K562 (cell line): ENCODE data around the gene AMH. TPM values are rescaled to one million over a fixed set of nuclear protein-coding genes. Genes with fewer than 3 reads are reported as not detected.

Experiments used
- ATAC-seq: fragments of 200-7000 bp; cut with Tn5 transposase; 3 replicates; pipeline ENCODE4 v1.9.1; 2020; ENCODE audit warnings: moderate library complexity
- BruUV-seq: library from RNA; stranded (reverse); fragments of 400-500 nt; replicated peaks from 2 replicates; lab custom pipeline; 2021; lab: Mats Ljungman, UMichigan
- CTCF ChIA-PET: fragments of 300-600 bp; formaldehyde crosslinking; extraction: SDS; loops from one replicate; lab custom pipeline; 2021; ENCODE audit warnings: low intra/inter-chr PET ratio; lab: Yijun Ruan, JAX
- POLR2A ChIA-PET: fragments of 300-600, 350-650 bp; sonication (Branson Sonifier 250); formaldehyde crosslinking; extraction: SDS; loops from one replicate; lab custom pipeline; 2021; ENCODE audit warnings: antibody characterized with exemption, inconsistent platforms; lab: Yijun Ruan, JAX
- DNase-seq, 4 experiments: peaks; one replicate each; pipeline versions ENCODE4 v3.0.0 to v3.0.0-alpha.2; 2011 to 2018; ENCODE audit warnings: low spot score in 3 of 4, mixed read lengths in 3 of 4; ENCODE audit errors: extremely low read depth in 1 of 4
- FAIRE-seq: peaks from 2 replicates; lab custom pipeline; 2011; peaks lifted over from hg19 to GRCh38; lab: Jason Lieb, UNC
- H2AFZ ChIP-seq: 2 replicates; pipeline ENCODE4 v1.6.0; 2011; ENCODE audit warnings: low read depth, low read length, control low read depth, inconsistent platforms
- H3K27ac ChIP-seq: fragments of 200-600 bp; 3 replicates; pipeline ENCODE4 v1.8.0; 2011; ENCODE audit warnings: low read depth, mild to moderate bottlenecking, control low read depth, inconsistent platforms, low read length, moderate library complexity, mixed read lengths; ENCODE audit errors: extremely low read depth
- H3K27me3 ChIP-seq, 2 experiments: fragments of 300-600 bp in 1 of 2; 2 replicates in 1 of 2; 3 replicates in 1 of 2; pipeline versions ENCODE4 v1.6.0 to v1.8.0; 2011; ENCODE audit warnings: inconsistent platforms in 2 of 2, low read length in 2 of 2, mild to moderate bottlenecking in 1 of 2, mixed read lengths in 1 of 2, moderate library complexity in 1 of 2; ENCODE audit not compliant: control insufficient read depth in 2 of 2, insufficient read depth in 2 of 2
- H3K36me3 ChIP-seq: fragments of 300-600 bp; 3 replicates; pipeline ENCODE4 v1.8.0; 2011; ENCODE audit warnings: mild to moderate bottlenecking, low read length, inconsistent platforms; ENCODE audit not compliant: control insufficient read depth, insufficient read depth
- H3K4me1 ChIP-seq, 2 experiments: fragments of 200-600 bp in 1 of 2; replicated peaks in 1 of 2; 2 replicates in 1 of 2; 3 replicates in 1 of 2; pipeline versions ENCODE4 v1.5.1 to v1.8.0; 2011; ENCODE audit warnings: inconsistent platforms in 2 of 2, low read length in 2 of 2, mild to moderate bottlenecking in 1 of 2, mixed read lengths in 1 of 2, moderate library complexity in 1 of 2; ENCODE audit not compliant: control insufficient read depth in 2 of 2, insufficient read depth in 2 of 2
- H3K4me2 ChIP-seq: 2 replicates; pipeline ENCODE4 v1.6.1; 2011; ENCODE audit warnings: low read length, control low read depth, inconsistent platforms, mixed read lengths; ENCODE audit not compliant: insufficient read depth
- H3K4me3 ChIP-seq: fragments of 200-600 bp; sonication (generic), shearing (Covaris generic); 2 replicates; pipeline ENCODE4 v1.5.1; 2016; ENCODE audit warnings: control low read depth, inconsistent platforms
- H3K79me2 ChIP-seq: fragments of 200-600 bp; 3 replicates; pipeline ENCODE4 v1.8.0; 2011; ENCODE audit warnings: low read length, inconsistent platforms; ENCODE audit not compliant: control insufficient read depth, insufficient read depth
- H3K9ac ChIP-seq, 2 experiments: 2 replicates each; pipeline versions ENCODE4 v1.6.0 to v1.6.1; 2011; ENCODE audit warnings: low read depth in 2 of 2, low read length in 2 of 2, control low read depth in 1 of 2, inconsistent platforms in 1 of 2, mild to moderate bottlenecking in 1 of 2, mixed read lengths in 1 of 2; ENCODE audit not compliant: insufficient read depth in 1 of 2
- H3K9me1 ChIP-seq: one replicate; pipeline ENCODE4 v1.6.0; 2011; ENCODE audit warnings: inconsistent platforms, mild to moderate bottlenecking, low read length, moderate library complexity; ENCODE audit not compliant: control insufficient read depth, insufficient read depth
- H3K9me3 ChIP-seq: replicated peaks from 2 replicates; pipeline ENCODE4 v1.5.1; 2011; ENCODE audit warnings: low read depth, low read length, inconsistent platforms; ENCODE audit not compliant: control insufficient read depth, insufficient read depth
- H4K20me1 ChIP-seq: replicated peaks from 2 replicates; pipeline ENCODE4 v1.6.1; 2011; ENCODE audit warnings: low read length, inconsistent platforms, mixed read lengths; ENCODE audit not compliant: control insufficient read depth, insufficient read depth
- ATF4 ChIP-seq: fragments of 450-650 bp; formaldehyde crosslinking; IDR thresholded peaks from 2 replicates; pipeline ENCODE4 v1.4.0; 2022; ENCODE audit warnings: mild to moderate bottlenecking, moderate library complexity
- BHLHE40 ChIP-seq: IDR thresholded peaks from 2 replicates; pipeline ENCODE4 v1.6.1; 2011; ENCODE audit warnings: low read length, improper control_type of control experiment
- CHCHD3 ChIP-seq: fragments of 250-450 bp; sonication (Bioruptor Pico); IDR thresholded peaks from 2 replicates; pipeline ENCODE4 v2.1.2; 2022; ENCODE audit warnings: mild to moderate bottlenecking
- HBP1 ChIP-seq: fragments of 450-650 bp; formaldehyde crosslinking; IDR thresholded peaks from 2 replicates; pipeline ENCODE4 v1.4.0; 2022; ENCODE audit warnings: missing genetic modification characterization
- HDAC2 ChIP-seq: fragments of 450-650 bp; IDR thresholded peaks from 2 replicates; pipeline ENCODE4 v1.6.1; 2016; ENCODE audit warnings: mild to moderate bottlenecking
- MCM2 ChIP-seq: fragments of 450-650 bp; IDR thresholded peaks from 2 replicates; pipeline ENCODE4 v1.6.1; 2017; ENCODE audit warnings: low read depth, mild to moderate bottlenecking
- NUFIP1 ChIP-seq: fragments of 450-650 bp; IDR thresholded peaks from 2 replicates; pipeline ENCODE4 v1.6.1; 2018; ENCODE audit not compliant: partially characterized antibody
- POLR2G ChIP-seq: fragments of 200-400 bp; formaldehyde crosslinking; IDR thresholded peaks from 2 replicates; pipeline ENCODE4 v1.6.1; 2017; ENCODE audit warnings: low read depth, mild to moderate bottlenecking, antibody characterized with exemption, low read length, moderate library complexity
- RFX5 ChIP-seq: IDR thresholded peaks from 2 replicates; pipeline ENCODE4 v1.6.1; 2011; ENCODE audit warnings: low read depth, mild to moderate bottlenecking, improper control_type of control experiment, low read length
- SLC30A9 ChIP-seq: fragments of 250-450 bp; sonication (Bioruptor Pico); IDR thresholded peaks from 2 replicates; pipeline ENCODE4 v1.8.0; 2022; ENCODE audit warnings: mild to moderate bottlenecking, moderate library complexity
- SMAD4 ChIP-seq: fragments of 250-450 bp; sonication (Bioruptor Pico); conservative IDR thresholded peaks from 2 replicates; pipeline ENCODE4 v1.8.0; 2021; ENCODE audit warnings: inconsistent platforms, mild to moderate bottlenecking, moderate library complexity
- SREBF2 ChIP-seq: sonication (generic); formaldehyde crosslinking; IDR thresholded peaks from 2 replicates; pipeline ENCODE4 v1.4.0; 2020; ENCODE audit warnings: mild to moderate bottlenecking, missing genetic modification reagents
- SRSF7 ChIP-seq: fragments of 200-400 bp; formaldehyde crosslinking; optimal IDR thresholded peaks from 2 replicates; pipeline ENCODE3; 2017; ENCODE audit warnings: mild to moderate bottlenecking, low read depth, low read length
- SUPT5H ChIP-seq: fragments of 450-650 bp; IDR thresholded peaks from 2 replicates; pipeline ENCODE4 v1.6.1; 2016
- TAF9B ChIP-seq: fragments of 450-650 bp; IDR thresholded peaks from 2 replicates; pipeline ENCODE4 v1.6.1; 2018; ENCODE audit warnings: mild to moderate bottlenecking; ENCODE audit not compliant: partially characterized antibody
- TCF3 ChIP-seq: sonication (generic); formaldehyde crosslinking; IDR thresholded peaks from 2 replicates; pipeline ENCODE4 v1.4.0; 2020; ENCODE audit warnings: mild to moderate bottlenecking, missing genetic modification reagents
- USF1 ChIP-seq: sonication (generic); formaldehyde crosslinking; IDR thresholded peaks from 2 replicates; pipeline ENCODE4 v1.9.0; 2022; ENCODE audit warnings: mild to moderate bottlenecking, missing genetic modification reagents
- ZBTB1 ChIP-seq: sonication (generic); formaldehyde crosslinking; IDR thresholded peaks from 2 replicates; pipeline ENCODE4 v1.8.1; 2023; ENCODE audit warnings: missing genetic modification reagents, low read depth, mild to moderate bottlenecking, borderline replicate concordance
- ZNF431 ChIP-seq: sonication (generic); formaldehyde crosslinking; IDR thresholded peaks from 2 replicates; pipeline ENCODE4 v1.8.0; 2022; ENCODE audit warnings: mild to moderate bottlenecking, missing genetic modification reagents
- WGBS: fragments of 100-300 bp; shearing (Covaris generic); methylation state at CpG from one replicate; pipeline ENCODE4 v1.1.6; 2016; ENCODE audit warnings: low coverage, mixed read lengths; ENCODE audit not compliant: insufficient coverage; ENCODE audit errors: missing lambda C conversion rate; 5-methylcytosine and 5-hydroxymethylcytosine counted together
- in situ Hi-C: fragments of 300-500 bp; cut with MboI; formaldehyde crosslinking; loops from 4 replicates; pipeline ENCODE4 v1.15.0; 2018; ENCODE audit warnings: inconsistent platforms, mixed read lengths
- intact Hi-C: fragments of 100-400 bp; cut with micrococcal nuclease; formaldehyde crosslinking; loops from 2 replicates; pipeline ENCODE4 v1.14.2; 2022
- polyA plus RNA-seq, 8 experiments: library from polyadenylated mRNA; depleted of rRNA in 4 of 8; stranded (reverse) in 5 of 8; unstranded in 3 of 8; fragments of >200 nt; fragmentation: Nextera tagmentation in 2 of 8; fragmentation: Illumina TruSeq in 1 of 8; extraction: Ambion mirVana in 2 of 8; extraction: Trizol in 1 of 8; gene quantifications; 2 replicates each; pipeline versions ENCODE4 v1.2.1 to v1.2.3, GENCODE V29; 2011 to 2014; ENCODE audit warnings: inconsistent platforms in 1 of 8, missing spikeins in 1 of 8
- total RNA-seq, 7 experiments: library from RNA; depleted of rRNA in 6 of 7; stranded (reverse); fragments of >200 nt in 6 of 7; fragmentation: Illumina TruSeq in 2 of 7; extraction: Trizol in 2 of 7; gene quantifications; 2 replicates each; pipeline versions ENCODE4 v1.2.1 to v1.2.3, GENCODE V29; 2011 to 2021; ENCODE audit warnings: low replicate concordance in 1 of 7

AMH gene
- total and polyA plus RNA-seq, 9 of the 15 experiments (the other 6 are each of a cell fraction or from before 2014, with no cell fraction given) = 0.29 to 27.4 (median 2.6) TPM; not detected in 2

- TF ChIP-seq SREBF2 (CRISPR knock-in tag) (no peak), ZBTB1 (no peak), POLR2G (peak; percentile 59; the same call in 1 of the 2 replicates), ATF4 (CRISPR knock-in tag) (no peak), TAF9B (no peak), BHLHE40 (peak; percentile 83), MCM2 (no peak), SLC30A9 (CRISPR knock-in tag) (no peak)
Measured at GRCh38 chr19:2207991-2208860, 40.9 kb upstream of the AMH start (continued).

GRCh38 chr19:2208975-2209374 is 40.1 kb upstream of the AMH start:
- WGBS = 97% methylated on average over 10 of the region's 10 CpGs
- H3K9me1 ChIP-seq = no peaks in the 10 kb centered on the region
- FAIRE-seq (no peak), ATAC-seq (no peak), DNase-seq (no peak)
- in situ Hi-C loops = no loop called here
- 0 out of 2 replicates have a peak, but pooled peaks cover 9% of the 10 kb centered on the region for H4K20me1 ChIP-seq
- peaks cover 94% of the 10 kb centered on the region; the same call in 2 of the 3 replicates for H3K36me3 ChIP-seq
- no peak overlapping the region for H3K4me3 ChIP-seq
- ChIA-PET POLR2A (interaction anchor here (0.7 kb wide), 1 partner anchor 14 kb away, joined by 6 read pairs; no protein-coding TSS in a partner anchor), CTCF (no interaction called here)
- peaks cover 0 to 59% of the 10 kb centered on the region in 2 experiments; a peak in 3 of 5 replicates for H3K4me1 ChIP-seq
- H3K79me2 ChIP-seq = 0 out of 3 replicates have a peak, but pooled peaks cover 4% of the 10 kb centered on the region
- no peak overlapping the region for H3K4me2 ChIP-seq
- no peaks in the 10 kb centered on the region for H3K9me3 ChIP-seq
- H3K27me3 ChIP-seq = no peaks in the 10 kb centered on the region
- no TSS peak for BruUV-seq
- H3K9ac ChIP-seq = no peak overlapping the region; a peak in 1 of 4 replicates
- intact Hi-C loops = no loop called here
- H3K27ac ChIP-seq = no peak overlapping the region
- no peak overlapping the region for H2AFZ ChIP-seq
- TF ChIP-seq SRSF7 (no peak), NUFIP1 (no peak), SUPT5H (peak; percentile 15; the same call in 1 of the 2 replicates), ZNF431 (CRISPR knock-in tag) (no peak), HBP1 (0 out of 2 replicates have a peak, but pooled peaks have one; percentile 60), RFX5 (no peak), POLR2G (no peak), CHCHD3 (no peak), USF1 (no peak), TCF3 (CRISPR knock-in tag) (no peak), SMAD4 (no peak), HDAC2 (no peak)
